OCI-LY3 (cell line): ENCODE data around the gene CCDC50.

ENCODE experiments used
- H2AFZ ChIP-seq: fragments of 200-600, 300-600 bp; shearing (Covaris generic); 2 replicates; pipeline ENCODE4 v1.6.0; 2014; ENCODE audit warnings: antibody characterized with exemption, low read depth, low read length
- H3K27ac ChIP-seq: fragments of 200-600, 300-600 bp; sonication (generic); 2 replicates; pipeline ENCODE4 v1.5.1; 2014; ENCODE audit warnings: mild to moderate bottlenecking, low read length, moderate library complexity, mixed read lengths
- H3K27me3 ChIP-seq: fragments of 200-600, 300-600 bp; sonication (generic); 2 replicates; pipeline ENCODE4 v1.6.1; 2014; ENCODE audit warnings: low read depth, low read length, mixed read lengths
- H3K36me3 ChIP-seq: fragments of 200-600, 300-600 bp; sonication (generic); replicated peaks from 2 replicates; pipeline ENCODE3; 2014; ENCODE audit warnings: low read depth, low read length, mixed read lengths
- H3K4me1 ChIP-seq: fragments of 300-600, 200-600 bp; sonication (generic); 2 replicates; pipeline ENCODE4 v1.6.1; 2014; ENCODE audit warnings: low read length, mixed read lengths
- H3K4me2 ChIP-seq: fragments of 200-600, 300-600 bp; sonication (generic); 2 replicates; pipeline ENCODE4 v1.6.1; 2014; ENCODE audit warnings: low read length, mixed read lengths
- H3K4me3 ChIP-seq: fragments of 300-600, 200-600 bp; sonication (generic); 2 replicates; pipeline ENCODE4 v1.5.1; 2014; ENCODE audit warnings: antibody characterized with exemption, mild to moderate bottlenecking, low read length, moderate library complexity
- H3K79me2 ChIP-seq: fragments of 300-600, 200-600 bp; shearing (Covaris generic); 2 replicates; pipeline ENCODE4 v1.6.1; 2014; ENCODE audit warnings: mild to moderate bottlenecking, low read length, mixed read lengths
- H3K9ac ChIP-seq: fragments of 300-600, 200-600 bp; shearing (Covaris generic); 2 replicates; pipeline ENCODE4 v1.6.0; 2014; ENCODE audit warnings: mild to moderate bottlenecking, low read length, moderate library complexity
- H3K9me3 ChIP-seq: fragments of 200-600, 300-600 bp; shearing (Covaris generic); 2 replicates; pipeline ENCODE4 v1.6.1; 2014; ENCODE audit warnings: low read length, mixed read lengths; ENCODE audit not compliant: insufficient read depth
- H4K20me1 ChIP-seq: fragments of 200-600, 300-600 bp; sonication (generic); 2 replicates; pipeline ENCODE4 v1.6.1; 2016; ENCODE audit warnings: low read length, mixed read lengths; ENCODE audit not compliant: insufficient read depth
- CTCF ChIP-seq: fragments of 200-600, 300-600 bp; sonication (generic); IDR thresholded peaks from 2 replicates; pipeline ENCODE4 v1.5.1; 2014; ENCODE audit warnings: antibody characterized with exemption, low read length, low read depth
- EZH2phosphoT487 ChIP-seq: fragments of 200-600 bp; shearing (Covaris generic); IDR thresholded peaks from 2 replicates; pipeline ENCODE4 v1.6.1; 2018; ENCODE audit warnings: antibody characterized with exemption, mixed run types, low read depth

Gene CCDC50

DNA sequence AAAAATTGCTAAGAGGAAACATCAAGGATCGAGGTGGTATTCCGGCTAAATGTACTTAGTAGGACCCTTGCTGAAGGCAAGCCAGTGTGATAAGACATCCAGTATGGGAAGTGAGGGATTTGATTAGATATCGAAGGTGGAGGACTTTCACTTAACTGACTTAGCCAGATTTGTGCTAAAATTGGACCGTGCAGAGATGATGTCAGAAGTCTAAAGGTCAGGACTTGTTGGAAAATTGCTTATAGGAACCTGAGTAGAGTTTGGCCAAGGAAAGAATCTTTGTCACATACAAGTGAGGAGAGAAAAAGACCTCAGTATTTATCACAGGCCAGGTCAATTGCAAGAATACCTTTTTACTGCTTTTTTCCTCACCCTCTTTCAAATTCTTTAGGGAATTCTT, 100.9 kb downstream of the CCDC50 start:
- Histone ChIP-seq H3K4me2 (no peak overlapping the region), H3K36me3 (no peaks in the 10 kb centered on the region), H3K79me2 (no peaks in the 10 kb centered on the region), H3K4me3 (no peak overlapping the region), H3K27ac (no peak overlapping the region), H2AFZ (no peak overlapping the region), H3K4me1 (no peaks in the 10 kb centered on the region), H3K9ac (no peak overlapping the region), H3K9me3 (no peaks in the 10 kb centered on the region), H3K27me3 (no peaks in the 10 kb centered on the region), H4K20me1 (no peaks in the 10 kb centered on the region)
- TF ChIP-seq EZH2phosphoT487 (no peak), CTCF (no peak)

DNA sequence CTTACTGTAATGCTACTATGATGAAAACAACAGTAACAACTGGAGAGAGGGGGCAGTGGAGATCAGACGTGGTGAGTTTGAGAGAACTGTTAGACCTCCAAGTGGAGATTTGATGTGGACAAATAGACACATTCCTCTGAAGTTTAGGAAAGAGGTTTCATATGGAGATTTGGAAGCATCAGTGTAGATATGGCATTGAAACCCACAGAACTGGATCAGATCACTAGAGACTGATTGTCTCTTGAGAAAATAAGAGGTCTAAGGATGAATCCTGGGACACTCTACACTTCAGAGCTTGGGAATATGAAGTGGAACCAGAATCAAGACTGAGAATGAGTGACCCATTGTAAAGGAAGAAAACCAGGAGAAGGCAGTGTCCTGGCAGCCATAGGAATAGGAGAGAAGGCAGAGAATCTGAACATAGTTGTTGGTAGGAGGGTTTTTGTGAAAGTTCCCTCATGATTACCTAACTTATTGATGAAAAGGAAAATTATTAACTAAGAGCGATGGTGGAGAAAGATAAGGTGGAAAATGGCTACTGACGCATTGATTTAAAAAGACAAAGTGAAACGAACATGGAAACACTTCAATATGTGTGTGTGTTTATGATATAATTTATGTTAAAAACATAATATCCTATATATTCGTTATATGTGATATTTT, 102.1 kb downstream of the CCDC50 start:
- TF ChIP-seq CTCF, result no peak
- TF ChIP-seq EZH2phosphoT487, result no peak
- no peak overlapping the region for H3K4me3 ChIP-seq
- no peak overlapping the region for H2AFZ ChIP-seq
- H3K27ac ChIP-seq, result no peak overlapping the region
- H4K20me1 ChIP-seq, result no peaks in the 10 kb centered on the region
- no peaks in the 10 kb centered on the region for H3K79me2 ChIP-seq
- no peak overlapping the region for H3K4me2 ChIP-seq
- no peaks in the 10 kb centered on the region for H3K9me3 ChIP-seq
- no peak overlapping the region for H3K9ac ChIP-seq
- H3K27me3 ChIP-seq, result no peaks in the 10 kb centered on the region
- H3K4me1 ChIP-seq, result peaks cover 9% of the 10 kb centered on the region
- H3K36me3 ChIP-seq, result no peaks in the 10 kb centered on the region

DNA sequence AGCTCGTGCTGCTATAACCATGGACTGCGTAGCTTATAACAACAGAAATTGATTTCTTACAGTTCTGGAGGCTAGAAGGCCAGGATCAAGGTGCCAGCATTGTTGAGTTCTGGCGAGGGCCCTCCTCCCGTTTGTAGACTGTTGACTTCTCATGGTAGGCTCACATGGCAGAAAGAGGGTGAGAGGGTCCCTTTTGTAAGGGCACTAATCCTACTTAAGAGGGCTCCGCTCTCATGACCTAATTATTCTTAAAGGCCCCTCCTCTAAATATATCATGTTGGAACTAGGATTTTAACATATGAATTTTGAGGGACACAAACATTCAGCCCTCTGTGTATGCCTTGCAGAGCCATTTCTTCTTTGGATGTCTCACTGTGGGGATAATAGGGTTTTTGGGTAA, 103.0 kb downstream of the CCDC50 start:
- Histone ChIP-seq H3K27me3 (no peaks in the 10 kb centered on the region), H3K36me3 (no peaks in the 10 kb centered on the region), H3K79me2 (no peaks in the 10 kb centered on the region), H2AFZ (no peak overlapping the region), H3K4me2 (no peak overlapping the region), H3K9ac (no peak overlapping the region), H3K4me1 (peaks cover 9% of the 10 kb centered on the region), H4K20me1 (no peaks in the 10 kb centered on the region), H3K9me3 (no peaks in the 10 kb centered on the region), H3K4me3 (no peak overlapping the region), H3K27ac (no peak overlapping the region)
- TF ChIP-seq CTCF (no peak), EZH2phosphoT487 (no peak)

- Histone ChIP-seq H3K4me3 (no peak overlapping the region), H3K9ac (no peak overlapping the region), H3K36me3 (no peaks in the 10 kb centered on the region), H3K9me3 (no peaks in the 10 kb centered on the region), H3K79me2 (no peaks in the 10 kb centered on the region), H3K27ac (no peak overlapping the region), H2AFZ (no peak overlapping the region), H3K4me1 (peaks cover 9% of the 10 kb centered on the region), H3K27me3 (no peaks in the 10 kb centered on the region), H4K20me1 (no peaks in the 10 kb centered on the region), H3K4me2 (no peak overlapping the region)
- TF ChIP-seq EZH2phosphoT487 (no peak), CTCF (no peak)
Measured at GRCh38 chr3:191434024-191434423, 104.8 kb downstream of the CCDC50 start.
